ENCODE data around the gene UGT8.

- no peak for TF ChIP-seq CTCF (IDR thresholded peaks at IDR 0.05)
- TF ChIP-seq EZH2 (IDR thresholded peaks at IDR 0.05) = no peak
- no peak for TF ChIP-seq EZH2phosphoT487 (IDR thresholded peaks at IDR 0.05)
These were observed 74.7 kb downstream of the UGT8 start for GRCh38 chr4:114673306-114673705.

Data from neural progenitor cell (in vitro differentiated cells).